K562 (cell line): Measurements from ENCODE around the gene MBD1. TPM values are rescaled to one million over a fixed set of nuclear protein-coding genes. Genes with fewer than 3 reads are reported as not detected.

Experiments used
- ATAC-seq: fragments of 200-7000 bp; cut with Tn5 transposase; 3 replicates; pipeline ENCODE4 v1.9.1; 2020; ENCODE audit warnings: moderate library complexity
- BruUV-seq: library from RNA; stranded (reverse); fragments of 400-500 nt; replicated peaks from 2 replicates; lab custom pipeline; 2021; lab: Mats Ljungman, UMichigan
- CTCF ChIA-PET: fragments of 300-600 bp; formaldehyde crosslinking; extraction: SDS; loops from one replicate; lab custom pipeline; 2021; ENCODE audit warnings: low intra/inter-chr PET ratio; lab: Yijun Ruan, JAX
- POLR2A ChIA-PET: fragments of 300-600, 350-650 bp; sonication (Branson Sonifier 250); formaldehyde crosslinking; extraction: SDS; loops from one replicate; lab custom pipeline; 2021; ENCODE audit warnings: antibody characterized with exemption, inconsistent platforms; lab: Yijun Ruan, JAX
- DNase-seq, 4 experiments: peaks; one replicate each; pipeline versions ENCODE4 v3.0.0 to v3.0.0-alpha.2; 2011 to 2018; ENCODE audit warnings: low spot score in 3 of 4, mixed read lengths in 3 of 4; ENCODE audit errors: extremely low read depth in 1 of 4
- FAIRE-seq: peaks from 2 replicates; lab custom pipeline; 2011; peaks lifted over from hg19 to GRCh38; lab: Jason Lieb, UNC
- H2AFZ ChIP-seq: 2 replicates; pipeline ENCODE4 v1.6.0; 2011; ENCODE audit warnings: low read depth, low read length, control low read depth, inconsistent platforms
- H3K27ac ChIP-seq: fragments of 200-600 bp; 3 replicates; pipeline ENCODE4 v1.8.0; 2011; ENCODE audit warnings: low read depth, mild to moderate bottlenecking, control low read depth, inconsistent platforms, low read length, moderate library complexity, mixed read lengths; ENCODE audit errors: extremely low read depth
- H3K27me3 ChIP-seq, 2 experiments: fragments of 300-600 bp in 1 of 2; 2 replicates in 1 of 2; 3 replicates in 1 of 2; pipeline versions ENCODE4 v1.6.0 to v1.8.0; 2011; ENCODE audit warnings: inconsistent platforms in 2 of 2, low read length in 2 of 2, mild to moderate bottlenecking in 1 of 2, mixed read lengths in 1 of 2, moderate library complexity in 1 of 2; ENCODE audit not compliant: control insufficient read depth in 2 of 2, insufficient read depth in 2 of 2
- H3K36me3 ChIP-seq: fragments of 300-600 bp; 3 replicates; pipeline ENCODE4 v1.8.0; 2011; ENCODE audit warnings: mild to moderate bottlenecking, low read length, inconsistent platforms; ENCODE audit not compliant: control insufficient read depth, insufficient read depth
- H3K4me1 ChIP-seq, 2 experiments: fragments of 200-600 bp in 1 of 2; replicated peaks in 1 of 2; 2 replicates in 1 of 2; 3 replicates in 1 of 2; pipeline versions ENCODE4 v1.5.1 to v1.8.0; 2011; ENCODE audit warnings: inconsistent platforms in 2 of 2, low read length in 2 of 2, mild to moderate bottlenecking in 1 of 2, mixed read lengths in 1 of 2, moderate library complexity in 1 of 2; ENCODE audit not compliant: control insufficient read depth in 2 of 2, insufficient read depth in 2 of 2
- H3K4me2 ChIP-seq: 2 replicates; pipeline ENCODE4 v1.6.1; 2011; ENCODE audit warnings: low read length, control low read depth, inconsistent platforms, mixed read lengths; ENCODE audit not compliant: insufficient read depth
- H3K4me3 ChIP-seq: fragments of 200-600 bp; sonication (generic), shearing (Covaris generic); 2 replicates; pipeline ENCODE4 v1.5.1; 2016; ENCODE audit warnings: control low read depth, inconsistent platforms
- H3K79me2 ChIP-seq: fragments of 200-600 bp; 3 replicates; pipeline ENCODE4 v1.8.0; 2011; ENCODE audit warnings: low read length, inconsistent platforms; ENCODE audit not compliant: control insufficient read depth, insufficient read depth
- H3K9ac ChIP-seq, 2 experiments: 2 replicates each; pipeline versions ENCODE4 v1.6.0 to v1.6.1; 2011; ENCODE audit warnings: low read depth in 2 of 2, low read length in 2 of 2, control low read depth in 1 of 2, inconsistent platforms in 1 of 2, mild to moderate bottlenecking in 1 of 2, mixed read lengths in 1 of 2; ENCODE audit not compliant: insufficient read depth in 1 of 2
- H3K9me1 ChIP-seq: one replicate; pipeline ENCODE4 v1.6.0; 2011; ENCODE audit warnings: inconsistent platforms, mild to moderate bottlenecking, low read length, moderate library complexity; ENCODE audit not compliant: control insufficient read depth, insufficient read depth
- H3K9me3 ChIP-seq: replicated peaks from 2 replicates; pipeline ENCODE4 v1.5.1; 2011; ENCODE audit warnings: low read depth, low read length, inconsistent platforms; ENCODE audit not compliant: control insufficient read depth, insufficient read depth
- H4K20me1 ChIP-seq: replicated peaks from 2 replicates; pipeline ENCODE4 v1.6.1; 2011; ENCODE audit warnings: low read length, inconsistent platforms, mixed read lengths; ENCODE audit not compliant: control insufficient read depth, insufficient read depth
- ATF3 ChIP-seq, 2 experiments: fragments of 450-650 bp in 1 of 2; sonication (generic) in 1 of 2; formaldehyde crosslinking in 1 of 2; IDR thresholded peaks in 1 of 2; conservative IDR thresholded peaks in 1 of 2; 2 replicates each; pipeline versions ENCODE4 v1.6.1 to v1.8.1; 2016 to 2023; ENCODE audit warnings: mild to moderate bottlenecking in 2 of 2, moderate library complexity in 2 of 2, inconsistent platforms in 1 of 2, missing genetic modification reagents in 1 of 2
- CBFB ChIP-seq: sonication (generic); formaldehyde crosslinking; IDR thresholded peaks from 2 replicates; pipeline ENCODE4 v1.4.0; 2020; ENCODE audit warnings: mild to moderate bottlenecking, missing genetic modification reagents
- JUNB ChIP-seq: fragments of 450-650 bp; formaldehyde crosslinking; conservative IDR thresholded peaks from 2 replicates; pipeline ENCODE4 v1.4.0; 2020; ENCODE audit warnings: mild to moderate bottlenecking
- NUFIP1 ChIP-seq: fragments of 450-650 bp; IDR thresholded peaks from 2 replicates; pipeline ENCODE4 v1.6.1; 2018; ENCODE audit not compliant: partially characterized antibody
- PHB2 ChIP-seq: fragments of 450-650 bp; IDR thresholded peaks from 2 replicates; pipeline ENCODE4 v1.6.1; 2017; ENCODE audit warnings: low read depth
- POLR2A ChIP-seq: fragments of 450-650 bp; conservative IDR thresholded peaks from 2 replicates; pipeline ENCODE4 v1.6.1; 2016
- PTRF ChIP-seq: fragments of 450-650 bp; IDR thresholded peaks from 2 replicates; pipeline ENCODE4 v1.6.1; 2016; ENCODE audit warnings: mild to moderate bottlenecking, missing genetic modification characterization, missing compliant biosample characterization
- RBFOX2 ChIP-seq: fragments of 200-400 bp; formaldehyde crosslinking; IDR thresholded peaks from 2 replicates; pipeline ENCODE4 v1.6.1; 2017; ENCODE audit warnings: low read depth, mild to moderate bottlenecking, low read length, moderate library complexity
- SAP30 ChIP-seq: fragments of 200-600 bp; sonication (generic); IDR thresholded peaks from 2 replicates; pipeline ENCODE4 v1.6.1; 2012; ENCODE audit warnings: borderline replicate concordance, low read depth, mild to moderate bottlenecking, moderate library complexity, low read length, control low read depth, inconsistent platforms; ENCODE audit not compliant: insufficient read depth, poor library complexity, severe bottlenecking
- ZFP1 ChIP-seq: fragments of 450-650 bp; formaldehyde crosslinking; IDR thresholded peaks from 2 replicates; pipeline ENCODE4 v1.4.0; 2020; ENCODE audit warnings: mild to moderate bottlenecking, mixed read lengths
- ZNF121 ChIP-seq: sonication (generic); formaldehyde crosslinking; conservative IDR thresholded peaks from 2 replicates; pipeline ENCODE4 v1.8.0; 2022; ENCODE audit warnings: missing genetic modification reagents
- ZNF124 ChIP-seq: sonication (generic); formaldehyde crosslinking; IDR thresholded peaks from 2 replicates; pipeline ENCODE4 v1.8.1; 2022; ENCODE audit warnings: missing genetic modification reagents
- ZNF263 ChIP-seq: sonication (generic); formaldehyde crosslinking; IDR thresholded peaks from 2 replicates; pipeline ENCODE4 v1.8.0; 2022; ENCODE audit warnings: mild to moderate bottlenecking, missing genetic modification reagents, borderline replicate concordance
- WGBS: fragments of 100-300 bp; shearing (Covaris generic); methylation state at CpG from one replicate; pipeline ENCODE4 v1.1.6; 2016; ENCODE audit warnings: low coverage, mixed read lengths; ENCODE audit not compliant: insufficient coverage; ENCODE audit errors: missing lambda C conversion rate; 5-methylcytosine and 5-hydroxymethylcytosine counted together
- in situ Hi-C: fragments of 300-500 bp; cut with MboI; formaldehyde crosslinking; loops from 4 replicates; pipeline ENCODE4 v1.15.0; 2018; ENCODE audit warnings: inconsistent platforms, mixed read lengths
- intact Hi-C: fragments of 100-400 bp; cut with micrococcal nuclease; formaldehyde crosslinking; loops from 2 replicates; pipeline ENCODE4 v1.14.2; 2022
- polyA plus RNA-seq, 8 experiments: library from polyadenylated mRNA; depleted of rRNA in 4 of 8; stranded (reverse) in 5 of 8; unstranded in 3 of 8; fragments of >200 nt; fragmentation: Nextera tagmentation in 2 of 8; fragmentation: Illumina TruSeq in 1 of 8; extraction: Ambion mirVana in 2 of 8; extraction: Trizol in 1 of 8; gene quantifications; 2 replicates each; pipeline versions ENCODE4 v1.2.1 to v1.2.3, GENCODE V29; 2011 to 2014; ENCODE audit warnings: inconsistent platforms in 1 of 8, missing spikeins in 1 of 8
- total RNA-seq, 7 experiments: library from RNA; depleted of rRNA in 6 of 7; stranded (reverse); fragments of >200 nt in 6 of 7; fragmentation: Illumina TruSeq in 2 of 7; extraction: Trizol in 2 of 7; gene quantifications; 2 replicates each; pipeline versions ENCODE4 v1.2.1 to v1.2.3, GENCODE V29; 2011 to 2021; ENCODE audit warnings: low replicate concordance in 1 of 7

Gene MBD1
- total and polyA plus RNA-seq, 9 of the 15 experiments (the other 6 are each of a cell fraction or from before 2014, with no cell fraction given) = 3.0 to 59.7 (median 31.7) TPM

- H3K36me3 ChIP-seq = peaks cover 95% of the 10 kb centered on the region
- H3K9ac ChIP-seq = no peak overlapping the region
Measured at GRCh38 chr18:50273203-50274043, 7.9 kb downstream of the MBD1 start.

GRCh38 chr18:50272568-50272967, 8.8 kb downstream of the MBD1 start:
- intact Hi-C loops = no loop called here
- Histone ChIP-seq H3K27ac (no peak overlapping the region), H3K9me3 (peaks cover 8% of the 10 kb centered on the region), H4K20me1 (no peaks in the 10 kb centered on the region), H3K27me3 (no peaks in the 10 kb centered on the region), H3K9ac (no peak overlapping the region), H3K4me1 (no peaks in the 10 kb centered on the region), H3K9me1 (no peaks in the 10 kb centered on the region), H3K4me2 (no peak overlapping the region), H2AFZ (no peak overlapping the region), H3K79me2 (no peaks in the 10 kb centered on the region), H3K4me3 (no peak overlapping the region), H3K36me3 (peaks cover 94% of the 10 kb centered on the region)
- ChIA-PET CTCF (no interaction called here), POLR2A (no interaction called here)
- DNase-seq (no peak), FAIRE-seq (no peak), ATAC-seq (no peak)
- in situ Hi-C loops = no loop called here
- BruUV-seq = no TSS peak
- TF ChIP-seq CBFB (CRISPR knock-in tag) (no peak), NUFIP1 (no peak), POLR2A (no peak), ZNF121 (CRISPR knock-in tag) (no peak), JUNB (CRISPR knock-in tag) (no peak), ATF3 (IDR thresholded peaks at IDR 0.05) (no peak), ATF3 (CRISPR knock-in tag; conservative IDR thresholded peaks at IDR 0.05) (no peak), PTRF (no peak), ZNF124 (CRISPR knock-in tag) (no peak), ZNF263 (CRISPR knock-in tag) (no peak), SAP30 (no peak), PHB2 (no peak)
- 100% methylated on average over 5 of the region's 5 CpGs for WGBS

More at GRCh38 chr18:50273203-50274043, 7.9 kb downstream of the MBD1 start:
- DNase-seq (no peak), ATAC-seq (no peak), FAIRE-seq (no peak)
- Histone ChIP-seq H3K4me3 (no peak overlapping the region), H3K79me2 (peaks cover 4% of the 10 kb centered on the region; the same call in 1 of the 3 replicates), H4K20me1 (no peaks in the 10 kb centered on the region), H3K27me3 (no peaks in the 10 kb centered on the region), H3K4me2 (no peak overlapping the region), H3K9me3 (peaks cover 7% of the 10 kb centered on the region), H3K4me1 (no peaks in the 10 kb centered on the region), H3K27ac (no peak overlapping the region), H2AFZ (no peak overlapping the region), H3K9me1 (no peaks in the 10 kb centered on the region)
- intact Hi-C loops (no loop called here), in situ Hi-C loops (no loop called here)
- no TSS peak for BruUV-seq
- CTCF ChIA-PET = no interaction called here
- peak; percentile 44 for TF ChIP-seq RBFOX2
- TF ChIP-seq ZFP1 (CRISPR knock-in tag) = no peak
- POLR2A ChIA-PET = no interaction called here
- 98% methylated on average over 11 of the region's 23 CpGs for WGBS
